Liver (tissue), 9 donors: ENCODE data around the gene KERA. TPM values are rescaled to one million over a fixed set of nuclear protein-coding genes. Genes with fewer than 3 reads are reported as not detected.

ENCODE experiments used
- DNase-seq: peaks from one replicate; pipeline ENCODE4 v3.0.0-alpha.2; 2017; ENCODE audit warnings: low spot score
- H3K27ac ChIP-seq, 2 donors: one replicate each; pipeline ENCODE4 v1.7.0; 2013; ENCODE audit warnings: inconsistent platforms in 2 of 2, low read length in 2 of 2, control low read depth in 1 of 2, low read depth in 1 of 2, mild to moderate bottlenecking in 1 of 2
- H3K27me3 ChIP-seq, 4 donors: one replicate each; pipeline versions ENCODE4 v1.6.1 to v1.7.0; 2013; ENCODE audit warnings: low read length in 3 of 4, inconsistent platforms in 1 of 4, mild to moderate bottlenecking in 1 of 4, moderate library complexity in 1 of 4; ENCODE audit not compliant: control insufficient read depth in 4 of 4, insufficient read depth in 4 of 4
- H3K36me3 ChIP-seq, 4 donors: one replicate each; pipeline versions ENCODE4 v1.6.1 to v1.7.0; 2013; ENCODE audit warnings: low read length in 3 of 4, mild to moderate bottlenecking in 3 of 4, low read depth in 1 of 4, moderate library complexity in 1 of 4; ENCODE audit not compliant: control insufficient read depth in 4 of 4, insufficient read depth in 3 of 4
- H3K4me1 ChIP-seq, 4 donors: one replicate each; pipeline versions ENCODE4 v1.6.1 to v1.7.0; 2013; ENCODE audit warnings: low read length in 3 of 4, mild to moderate bottlenecking in 3 of 4, moderate library complexity in 1 of 4; ENCODE audit not compliant: control insufficient read depth in 4 of 4, insufficient read depth in 4 of 4
- H3K4me3 ChIP-seq, 3 donors: one replicate each; pipeline versions ENCODE4 v1.6.1 to v1.7.0; 2013; ENCODE audit warnings: low read length in 3 of 3, control low read depth in 1 of 3, low read depth in 1 of 3, mild to moderate bottlenecking in 1 of 3
- H3K9ac ChIP-seq, 2 donors: one replicate each; pipeline ENCODE4 v1.7.0; 2013; ENCODE audit warnings: low read length in 2 of 2, mild to moderate bottlenecking in 2 of 2, moderate library complexity in 2 of 2, control low read depth in 1 of 2, low read depth in 1 of 2
- H3K9me3 ChIP-seq, 4 donors: one replicate each; pipeline versions ENCODE4 v1.6.1 to v1.7.0; 2013; ENCODE audit warnings: low read length in 3 of 4; ENCODE audit not compliant: control insufficient read depth in 4 of 4
- FOXA1 ChIP-seq: IDR thresholded peaks from 2 replicates; pipeline ENCODE4 v1.6.1; 2016; ENCODE audit warnings: antibody characterized with exemption
- FOXA2 ChIP-seq: IDR thresholded peaks from 2 replicates; pipeline ENCODE4 v1.6.1; 2016; ENCODE audit warnings: antibody characterized with exemption
- GABPA ChIP-seq, 2 donors: IDR thresholded peaks in 1 of 2; conservative IDR thresholded peaks in 1 of 2; 2 replicates each; pipeline ENCODE4 v1.6.1; 2016; ENCODE audit warnings: antibody characterized with exemption in 2 of 2, mild to moderate bottlenecking in 1 of 2, moderate library complexity in 1 of 2
- HNF4A ChIP-seq, 2 donors: conservative IDR thresholded peaks; 2 replicates each; pipeline ENCODE4 v1.6.1; 2016; ENCODE audit warnings: antibody characterized with exemption in 2 of 2, mild to moderate bottlenecking in 2 of 2
- JUND ChIP-seq, 2 donors: IDR thresholded peaks; 2 replicates each; pipeline ENCODE4 v1.6.1; 2016; ENCODE audit warnings: antibody characterized with exemption in 2 of 2
- RAD21 ChIP-seq, 2 donors: IDR thresholded peaks; 2 replicates each; pipeline ENCODE4 v1.6.1; 2016; ENCODE audit warnings: antibody characterized with exemption in 2 of 2, mild to moderate bottlenecking in 2 of 2
- RXRA ChIP-seq, 2 donors: IDR thresholded peaks; 2 replicates each; pipeline ENCODE4 v1.6.1; 2017 to 2018; ENCODE audit warnings: antibody characterized with exemption in 2 of 2, mild to moderate bottlenecking in 1 of 2
- YY1 ChIP-seq: IDR thresholded peaks from 2 replicates; pipeline ENCODE4 v1.6.1; 2016; ENCODE audit warnings: antibody characterized with exemption, mild to moderate bottlenecking
- WGBS: extraction: QIAGEN DNeasy Blood & Tissue Kit; methylation state at CpG from one replicate; pipeline ENCODE4 v1.1.7; 2013; 5-methylcytosine and 5-hydroxymethylcytosine counted together
- polyA plus RNA-seq, 2 donors: library from polyadenylated mRNA; stranded (reverse) in 1 of 2; unstranded in 1 of 2; fragments of 200-250 nt in 1 of 2; fragments of >200 nt in 1 of 2; fragmentation: Nextera tagmentation in 1 of 2; extraction: Ambion mirVana in 1 of 2; gene quantifications; one replicate each; pipeline versions ENCODE4 v1.2.1 to v1.2.3, GENCODE V29; 2013 to 2015
- total RNA-seq, 2 donors: library from RNA; depleted of rRNA; stranded (reverse); fragments of >200 nt; gene quantifications; one replicate each; pipeline ENCODE4 v1.2.3, GENCODE V29; 2014
- TF ChIP-seq, protein P1 (sequence below): IDR thresholded peaks from 2 replicates; pipeline ENCODE4 v1.6.1; 2016; ENCODE audit warnings: antibody characterized with exemption
- TF ChIP-seq, protein P2 (sequence below): fragments of 150-350 bp; IDR thresholded peaks from 2 replicates; pipeline ENCODE4 v1.5.1; 2017; ENCODE audit warnings: improper control_type of control experiment, low read depth, low read length; ENCODE audit not compliant: missing input control
- TF ChIP-seq, protein P3 (sequence below): IDR thresholded peaks from 2 replicates; pipeline ENCODE4 v1.6.1; 2016; ENCODE audit warnings: antibody characterized with exemption
- TF ChIP-seq, protein P4 (sequence below): IDR thresholded peaks from 2 replicates; pipeline ENCODE4 v1.6.1; 2016; ENCODE audit warnings: antibody characterized with exemption, mild to moderate bottlenecking
- TF ChIP-seq, protein P5 (sequence below): IDR thresholded peaks from 2 replicates; pipeline ENCODE4 v1.6.1; 2016; ENCODE audit warnings: antibody characterized with exemption
- donor health status: healthy.
- donor health status: healthy.
- donor health status: healthy.
- donor health status: healthy.
- donor health status: healthy.

The KERA gene
- total and polyA plus RNA-seq, 4 donors, result not detected

DNA sequence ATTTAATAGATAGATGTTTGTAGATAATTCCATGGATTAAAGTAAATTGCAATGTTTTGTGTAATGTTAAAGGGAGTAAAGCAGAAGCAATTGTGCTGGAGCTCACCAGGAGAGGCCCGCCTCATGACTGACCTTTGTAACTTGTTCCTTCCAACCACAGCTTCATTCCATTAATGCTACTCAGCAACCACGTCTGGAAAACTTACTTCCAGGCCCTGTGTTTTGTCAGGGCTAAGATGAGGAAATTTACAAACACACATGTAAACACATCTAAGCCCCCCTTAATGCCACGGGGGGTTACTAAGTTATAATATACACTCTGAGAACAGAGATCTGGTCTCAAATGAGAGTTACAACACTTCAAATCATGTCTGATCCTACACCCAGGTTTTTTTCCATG, 41.1 kb upstream of the KERA start:
- Histone ChIP-seq H3K9ac (no peak overlapping the region), H3K36me3 (no peaks in the 10 kb centered on the region), H3K4me1 (no peaks in the 10 kb centered on the region), H3K27ac (no peak overlapping the region), H3K4me3 (no peak overlapping the region), H3K27me3 (no peaks in the 10 kb centered on the region), H3K9me3 (no peaks in the 10 kb centered on the region)
- no peak for DNase-seq
- 31% methylated on average over 3 of the region's 3 CpGs for WGBS
- TF ChIP-seq, protein P1, sequence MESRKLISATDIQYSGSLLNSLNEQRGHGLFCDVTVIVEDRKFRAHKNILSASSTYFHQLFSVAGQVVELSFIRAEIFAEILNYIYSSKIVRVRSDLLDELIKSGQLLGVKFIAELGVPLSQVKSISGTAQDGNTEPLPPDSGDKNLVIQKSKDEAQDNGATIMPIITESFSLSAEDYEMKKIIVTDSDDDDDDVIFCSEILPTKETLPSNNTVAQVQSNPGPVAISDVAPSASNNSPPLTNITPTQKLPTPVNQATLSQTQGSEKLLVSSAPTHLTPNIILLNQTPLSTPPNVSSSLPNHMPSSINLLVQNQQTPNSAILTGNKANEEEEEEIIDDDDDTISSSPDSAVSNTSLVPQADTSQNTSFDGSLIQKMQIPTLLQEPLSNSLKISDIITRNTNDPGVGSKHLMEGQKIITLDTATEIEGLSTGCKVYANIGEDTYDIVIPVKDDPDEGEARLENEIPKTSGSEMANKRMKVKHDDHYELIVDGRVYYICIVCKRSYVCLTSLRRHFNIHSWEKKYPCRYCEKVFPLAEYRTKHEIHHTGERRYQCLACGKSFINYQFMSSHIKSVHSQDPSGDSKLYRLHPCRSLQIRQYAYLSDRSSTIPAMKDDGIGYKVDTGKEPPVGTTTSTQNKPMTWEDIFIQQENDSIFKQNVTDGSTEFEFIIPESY, result no peak

DNA sequence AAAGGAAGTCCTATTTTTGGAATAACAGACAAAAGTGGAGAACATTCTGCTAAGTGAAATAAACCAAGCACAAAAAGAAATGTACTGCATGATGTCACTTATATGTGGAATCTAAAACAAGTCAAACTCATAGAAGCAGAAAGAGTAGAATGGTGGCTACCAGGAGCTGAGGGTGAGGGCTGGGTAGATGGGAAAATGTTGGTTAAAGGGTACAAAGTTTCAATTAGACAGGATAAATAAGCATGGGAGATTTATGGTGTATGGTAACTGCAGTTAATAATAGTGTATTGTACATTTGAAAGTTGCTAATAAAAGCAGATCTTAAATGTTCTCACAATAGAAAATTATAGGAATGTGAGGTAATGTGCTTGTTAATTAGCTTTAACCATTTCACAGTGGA, 40.6 kb upstream of the KERA start:
- no peak for DNase-seq
- Histone ChIP-seq H3K9ac (no peak overlapping the region), H3K4me3 (no peak overlapping the region), H3K4me1 (no peaks in the 10 kb centered on the region), H3K36me3 (no peaks in the 10 kb centered on the region), H3K27ac (no peak overlapping the region), H3K9me3 (no peaks in the 10 kb centered on the region), H3K27me3 (no peaks in the 10 kb centered on the region)
- no peak for TF ChIP-seq YY1
- TF ChIP-seq RXRA (IDR thresholded peaks at IDR 0.05), result no peak
- TF ChIP-seq, protein P2, sequence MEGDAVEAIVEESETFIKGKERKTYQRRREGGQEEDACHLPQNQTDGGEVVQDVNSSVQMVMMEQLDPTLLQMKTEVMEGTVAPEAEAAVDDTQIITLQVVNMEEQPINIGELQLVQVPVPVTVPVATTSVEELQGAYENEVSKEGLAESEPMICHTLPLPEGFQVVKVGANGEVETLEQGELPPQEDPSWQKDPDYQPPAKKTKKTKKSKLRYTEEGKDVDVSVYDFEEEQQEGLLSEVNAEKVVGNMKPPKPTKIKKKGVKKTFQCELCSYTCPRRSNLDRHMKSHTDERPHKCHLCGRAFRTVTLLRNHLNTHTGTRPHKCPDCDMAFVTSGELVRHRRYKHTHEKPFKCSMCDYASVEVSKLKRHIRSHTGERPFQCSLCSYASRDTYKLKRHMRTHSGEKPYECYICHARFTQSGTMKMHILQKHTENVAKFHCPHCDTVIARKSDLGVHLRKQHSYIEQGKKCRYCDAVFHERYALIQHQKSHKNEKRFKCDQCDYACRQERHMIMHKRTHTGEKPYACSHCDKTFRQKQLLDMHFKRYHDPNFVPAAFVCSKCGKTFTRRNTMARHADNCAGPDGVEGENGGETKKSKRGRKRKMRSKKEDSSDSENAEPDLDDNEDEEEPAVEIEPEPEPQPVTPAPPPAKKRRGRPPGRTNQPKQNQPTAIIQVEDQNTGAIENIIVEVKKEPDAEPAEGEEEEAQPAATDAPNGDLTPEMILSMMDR, result no peak
- no peak for TF ChIP-seq FOXA1
- TF ChIP-seq, protein P1, result no peak
- TF ChIP-seq, protein P3, sequence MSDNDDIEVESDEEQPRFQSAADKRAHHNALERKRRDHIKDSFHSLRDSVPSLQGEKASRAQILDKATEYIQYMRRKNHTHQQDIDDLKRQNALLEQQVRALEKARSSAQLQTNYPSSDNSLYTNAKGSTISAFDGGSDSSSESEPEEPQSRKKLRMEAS, result no peak
- TF ChIP-seq FOXA2, result no peak
- no peak for TF ChIP-seq GABPA (IDR thresholded peaks at IDR 0.05 in 1 of 2, conservative IDR thresholded peaks at IDR 0.05 in 1 of 2)

DNA sequence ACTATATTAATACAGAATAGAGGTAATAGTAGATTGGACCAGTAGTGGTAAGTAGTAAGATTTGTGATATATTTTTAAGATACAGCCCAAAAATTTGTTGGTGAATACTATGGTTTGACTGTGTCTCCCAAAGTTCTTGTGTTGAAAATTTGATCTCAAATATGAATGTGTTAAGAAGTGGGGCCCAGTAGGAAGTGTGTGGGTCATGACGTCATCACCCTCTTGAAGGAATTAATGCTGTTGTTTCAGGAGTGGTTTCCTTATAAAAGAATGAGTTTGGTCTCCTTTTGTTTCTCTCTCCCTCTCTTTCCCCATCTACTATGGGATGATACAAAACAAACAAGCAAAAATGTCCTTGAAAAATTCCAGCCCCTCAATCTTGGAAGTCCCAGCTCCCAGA, 37.1 kb upstream of the KERA start:
- no peak overlapping the region for H3K9ac ChIP-seq
- H3K27me3 ChIP-seq, result no peaks in the 10 kb centered on the region
- H3K9me3 ChIP-seq, result peaks cover 0 to 1% (median 0%) of the 10 kb centered on the region in 4 donors
- no peak for DNase-seq
- H3K4me1 ChIP-seq, result no peaks in the 10 kb centered on the region
- H3K27ac ChIP-seq, result no peak overlapping the region
- no peak overlapping the region for H3K4me3 ChIP-seq
- WGBS, result 72% methylated on average over 1 of the region's 1 CpG
- no peaks in the 10 kb centered on the region for H3K36me3 ChIP-seq
- TF ChIP-seq GABPA (IDR thresholded peaks at IDR 0.05 in 1 of 2, conservative IDR thresholded peaks at IDR 0.05 in 1 of 2) (no peak), FOXA1 (no peak), HNF4A (conservative IDR thresholded peaks at IDR 0.05) (no peak), YY1 (no peak), RXRA (IDR thresholded peaks at IDR 0.05) (no peak), RAD21 (IDR thresholded peaks at IDR 0.05) (no peak), FOXA2 (no peak), JUND (IDR thresholded peaks at IDR 0.05) (no peak)
- TF ChIP-seq, protein P4, sequence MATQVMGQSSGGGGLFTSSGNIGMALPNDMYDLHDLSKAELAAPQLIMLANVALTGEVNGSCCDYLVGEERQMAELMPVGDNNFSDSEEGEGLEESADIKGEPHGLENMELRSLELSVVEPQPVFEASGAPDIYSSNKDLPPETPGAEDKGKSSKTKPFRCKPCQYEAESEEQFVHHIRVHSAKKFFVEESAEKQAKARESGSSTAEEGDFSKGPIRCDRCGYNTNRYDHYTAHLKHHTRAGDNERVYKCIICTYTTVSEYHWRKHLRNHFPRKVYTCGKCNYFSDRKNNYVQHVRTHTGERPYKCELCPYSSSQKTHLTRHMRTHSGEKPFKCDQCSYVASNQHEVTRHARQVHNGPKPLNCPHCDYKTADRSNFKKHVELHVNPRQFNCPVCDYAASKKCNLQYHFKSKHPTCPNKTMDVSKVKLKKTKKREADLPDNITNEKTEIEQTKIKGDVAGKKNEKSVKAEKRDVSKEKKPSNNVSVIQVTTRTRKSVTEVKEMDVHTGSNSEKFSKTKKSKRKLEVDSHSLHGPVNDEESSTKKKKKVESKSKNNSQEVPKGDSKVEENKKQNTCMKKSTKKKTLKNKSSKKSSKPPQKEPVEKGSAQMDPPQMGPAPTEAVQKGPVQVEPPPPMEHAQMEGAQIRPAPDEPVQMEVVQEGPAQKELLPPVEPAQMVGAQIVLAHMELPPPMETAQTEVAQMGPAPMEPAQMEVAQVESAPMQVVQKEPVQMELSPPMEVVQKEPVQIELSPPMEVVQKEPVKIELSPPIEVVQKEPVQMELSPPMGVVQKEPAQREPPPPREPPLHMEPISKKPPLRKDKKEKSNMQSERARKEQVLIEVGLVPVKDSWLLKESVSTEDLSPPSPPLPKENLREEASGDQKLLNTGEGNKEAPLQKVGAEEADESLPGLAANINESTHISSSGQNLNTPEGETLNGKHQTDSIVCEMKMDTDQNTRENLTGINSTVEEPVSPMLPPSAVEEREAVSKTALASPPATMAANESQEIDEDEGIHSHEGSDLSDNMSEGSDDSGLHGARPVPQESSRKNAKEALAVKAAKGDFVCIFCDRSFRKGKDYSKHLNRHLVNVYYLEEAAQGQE, result no peak
- TF ChIP-seq, protein P2, result no peak
- TF ChIP-seq, protein P5, sequence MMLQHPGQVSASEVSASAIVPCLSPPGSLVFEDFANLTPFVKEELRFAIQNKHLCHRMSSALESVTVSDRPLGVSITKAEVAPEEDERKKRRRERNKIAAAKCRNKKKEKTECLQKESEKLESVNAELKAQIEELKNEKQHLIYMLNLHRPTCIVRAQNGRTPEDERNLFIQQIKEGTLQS, result no peak
